Measurements from ENCODE around the gene NOL8.

Gene NOL8

DNA sequence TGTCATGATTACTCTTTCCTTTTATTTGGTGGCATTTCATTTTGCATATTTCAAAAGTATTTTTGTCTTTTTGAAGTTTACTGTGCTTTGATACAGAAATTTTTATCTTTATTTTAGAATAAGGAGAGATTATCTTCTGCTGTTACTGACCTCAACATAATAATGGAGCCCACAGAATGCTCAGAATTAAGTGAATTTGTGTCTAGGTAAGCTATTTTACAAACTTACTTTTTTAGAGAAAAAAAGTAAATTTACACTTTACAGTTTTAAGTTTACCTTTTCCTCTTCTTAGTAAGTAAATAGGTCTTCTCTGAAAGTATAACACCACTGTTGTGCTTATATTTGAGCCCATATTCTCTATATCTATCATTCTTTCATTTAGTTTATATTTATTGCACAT lies 20.4 kb upstream of the NOL8 start:
- no peak for DNase-seq
- H2AFZ ChIP-seq (ENCODE audit: insufficient read depth, low read length, poor library complexity), result no peak overlapping the region
- H3K36me3 ChIP-seq (ENCODE audit: control insufficient read depth in 1 of 2, insufficient read depth in 2 of 2, low read length in 2 of 2), result no peaks in the 10 kb centered on the region
- H3K27me3 ChIP-seq (ENCODE audit: insufficient read depth, low read length), result no peaks in the 10 kb centered on the region
- H3K79me1 ChIP-seq (ENCODE audit: low read length), result no peaks in the 10 kb centered on the region
- no peak overlapping the region for H3K23ac ChIP-seq (ENCODE audit: low read length)
- no peak overlapping the region for H3K4ac ChIP-seq (ENCODE audit: low read depth, low read length)
- no peaks in the 10 kb centered on the region for H3K4me1 ChIP-seq (ENCODE audit: control insufficient read depth in 1 of 2, insufficient read depth in 2 of 2, low read length in 2 of 2)
- no peak overlapping the region for H2BK120ac ChIP-seq (ENCODE audit: insufficient read depth, low read length, poor library complexity)
- H3K4me2 ChIP-seq (ENCODE audit: low read length), result no peak overlapping the region
- no peak overlapping the region for H4K12ac ChIP-seq (ENCODE audit: low read depth, low read length)
- H3K27ac ChIP-seq (ENCODE audit: low read depth, low read length), result no peak overlapping the region
- H2BK5ac ChIP-seq (ENCODE audit: low read depth, low read length, poor library complexity), result no peak overlapping the region
- H3K9me3 ChIP-seq (ENCODE audit: insufficient read depth, low read depth, low read length), result peaks cover 3% of the 10 kb centered on the region
- H3K18ac ChIP-seq (ENCODE audit: low read length), result no peak overlapping the region
- H4K91ac ChIP-seq (ENCODE audit: low read depth, low read length), result no peak overlapping the region
- H3K79me2 ChIP-seq (ENCODE audit: control insufficient read depth, insufficient read depth, low read length, poor library complexity), result no peaks in the 10 kb centered on the region
- no peak overlapping the region for H3K14ac ChIP-seq (ENCODE audit: low read length)
- no peak overlapping the region for H3K4me3 ChIP-seq (ENCODE audit: low read depth, low read length)
- no peak overlapping the region for H2BK12ac ChIP-seq (ENCODE audit: low read length)
- no peak overlapping the region for H2AK5ac ChIP-seq (ENCODE audit: low read length)
- H4K8ac ChIP-seq (ENCODE audit: low read depth, low read length), result no peak overlapping the region
- no peak overlapping the region for H3K9ac ChIP-seq (ENCODE audit: low read length)

DNA sequence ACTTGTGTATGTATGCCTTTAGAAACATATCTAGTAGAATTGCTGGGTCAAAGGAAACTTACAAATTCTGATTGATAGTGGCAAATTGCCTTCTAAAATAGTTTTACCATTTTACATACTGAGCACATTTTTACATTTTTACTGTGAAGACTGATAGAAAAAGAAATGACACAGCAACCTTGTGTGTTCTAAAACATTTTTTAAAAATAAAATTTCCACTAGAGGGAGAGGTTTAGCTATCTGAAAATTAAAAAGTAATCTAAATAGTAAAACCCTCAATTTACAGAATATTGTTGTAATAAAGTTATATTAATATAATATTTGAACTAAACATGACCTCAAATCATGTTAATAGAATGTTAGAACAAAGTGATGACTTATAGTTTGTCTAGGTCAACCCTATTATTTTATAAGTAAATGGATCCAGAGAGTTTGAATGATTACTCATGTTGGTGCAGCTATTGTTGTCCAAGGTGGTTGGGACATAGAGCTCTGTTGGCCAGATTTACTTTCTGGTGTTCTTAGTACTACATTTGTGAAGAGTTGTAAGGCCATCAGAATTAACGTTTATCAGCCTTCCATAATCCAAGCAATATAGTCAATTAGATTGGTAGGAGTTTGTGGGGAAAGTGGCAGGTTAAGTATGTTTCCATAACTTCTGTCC lies 17.8 kb upstream of the NOL8 start:
- no peak overlapping the region for H3K14ac ChIP-seq (ENCODE audit: low read length)
- H2BK120ac ChIP-seq (ENCODE audit: insufficient read depth, low read length, poor library complexity), result no peak overlapping the region
- no peak overlapping the region for H2BK12ac ChIP-seq (ENCODE audit: low read length)
- no peaks in the 10 kb centered on the region for H3K79me1 ChIP-seq (ENCODE audit: low read length)
- H4K12ac ChIP-seq (ENCODE audit: low read depth, low read length), result no peak overlapping the region
- H3K18ac ChIP-seq (ENCODE audit: low read length), result no peak overlapping the region
- H3K4me1 ChIP-seq (ENCODE audit: control insufficient read depth in 1 of 2, insufficient read depth in 2 of 2, low read length in 2 of 2), result no peaks in the 10 kb centered on the region
- no peaks in the 10 kb centered on the region for H3K79me2 ChIP-seq (ENCODE audit: control insufficient read depth, insufficient read depth, low read length, poor library complexity)
- H4K91ac ChIP-seq (ENCODE audit: low read depth, low read length), result no peak overlapping the region
- H3K4me2 ChIP-seq (ENCODE audit: low read length), result no peak overlapping the region
- peaks cover 3% of the 10 kb centered on the region for H3K9me3 ChIP-seq (ENCODE audit: insufficient read depth, low read depth, low read length)
- H3K23ac ChIP-seq (ENCODE audit: low read length), result no peak overlapping the region
- no CpG with 5 or more reads among the region's 1 CpG for WGBS (ENCODE audit: extremely low coverage, insufficient coverage, insufficient read length)
- H4K8ac ChIP-seq (ENCODE audit: low read depth, low read length), result no peak overlapping the region
- H3K27ac ChIP-seq (ENCODE audit: low read depth, low read length), result no peak overlapping the region
- H3K4me3 ChIP-seq (ENCODE audit: low read depth, low read length), result no peak overlapping the region
- H2AK5ac ChIP-seq (ENCODE audit: low read length), result no peak overlapping the region
- H3K4ac ChIP-seq (ENCODE audit: low read depth, low read length), result no peak overlapping the region
- DNase-seq, result no peak
- H3K27me3 ChIP-seq (ENCODE audit: insufficient read depth, low read length), result no peaks in the 10 kb centered on the region
- no peak overlapping the region for H2BK5ac ChIP-seq (ENCODE audit: low read depth, low read length, poor library complexity)
- H2AFZ ChIP-seq (ENCODE audit: insufficient read depth, low read length, poor library complexity), result no peak overlapping the region
- H3K36me3 ChIP-seq (ENCODE audit: control insufficient read depth in 1 of 2, insufficient read depth in 2 of 2, low read length in 2 of 2), result peaks cover 0 to 5% of the 10 kb centered on the region in 2 experiments
- H3K9ac ChIP-seq (ENCODE audit: low read length), result no peak overlapping the region

DNA sequence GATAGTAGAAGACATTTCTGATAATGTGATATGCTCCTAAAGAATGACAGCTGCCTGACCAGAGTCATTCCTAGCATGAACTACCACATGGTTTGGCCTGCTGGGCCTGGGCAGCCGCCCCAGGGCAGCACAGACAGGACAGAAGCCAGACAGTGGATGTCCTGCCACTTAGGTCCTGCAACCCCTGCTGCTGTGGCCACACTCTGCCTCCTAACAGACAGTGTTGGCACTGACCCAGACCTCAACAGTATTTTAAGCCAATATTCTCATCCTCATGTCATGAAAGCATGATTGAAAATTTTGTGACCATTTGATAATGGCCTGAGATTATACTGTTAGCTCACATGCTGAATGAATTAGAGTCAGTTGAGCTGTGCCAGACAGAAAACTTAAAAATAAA lies 16.4 kb upstream of the NOL8 start:
- no peak overlapping the region for H3K14ac ChIP-seq (ENCODE audit: low read length)

DNA sequence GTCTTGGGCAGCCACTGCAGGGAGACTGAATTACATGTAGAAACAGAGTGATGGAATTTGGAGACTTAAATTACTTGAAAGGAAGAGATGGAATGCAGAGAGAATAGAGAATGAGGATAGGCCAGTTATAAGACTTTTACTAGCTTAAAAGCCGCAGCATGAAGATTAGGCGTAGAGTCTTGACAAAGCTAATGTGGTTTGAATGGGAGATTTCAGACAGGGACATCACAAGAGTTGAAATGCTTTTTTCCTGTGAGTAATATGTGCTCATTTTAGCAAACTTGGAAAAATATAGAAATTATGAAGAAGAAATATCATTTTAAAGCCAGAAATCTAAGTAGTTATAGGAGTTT lies 8.1 kb upstream of the NOL8 start:
- no peak overlapping the region for H3K4me2 ChIP-seq (ENCODE audit: low read length)
- H3K4me3 ChIP-seq (ENCODE audit: low read depth, low read length), result no peak overlapping the region
- H3K23ac ChIP-seq (ENCODE audit: low read length), result no peak overlapping the region
- H3K4me1 ChIP-seq (ENCODE audit: control insufficient read depth in 1 of 2, insufficient read depth in 2 of 2, low read length in 2 of 2), result no peaks in the 10 kb centered on the region
- no CpG with 5 or more reads among the region's 2 CpGs for whole genome bisulfite sequencing (ENCODE audit: extremely low coverage, insufficient coverage, insufficient read length)
- H2AK5ac ChIP-seq (ENCODE audit: low read length), result no peak overlapping the region
- H3K18ac ChIP-seq (ENCODE audit: low read length), result no peak overlapping the region
- no peak overlapping the region for H2BK12ac ChIP-seq (ENCODE audit: low read length)
- no peaks in the 10 kb centered on the region for H3K79me2 ChIP-seq (ENCODE audit: control insufficient read depth, insufficient read depth, low read length, poor library complexity)
- H4K12ac ChIP-seq (ENCODE audit: low read depth, low read length), result no peak overlapping the region
- H3K27me3 ChIP-seq (ENCODE audit: insufficient read depth, low read length), result no peaks in the 10 kb centered on the region
- H4K8ac ChIP-seq (ENCODE audit: low read depth, low read length), result no peak overlapping the region
- H2AFZ ChIP-seq (ENCODE audit: insufficient read depth, low read length, poor library complexity), result no peak overlapping the region
- no peak overlapping the region for H3K27ac ChIP-seq (ENCODE audit: low read depth, low read length)
- H4K91ac ChIP-seq (ENCODE audit: low read depth, low read length), result no peak overlapping the region
- H3K14ac ChIP-seq (ENCODE audit: low read length), result no peak overlapping the region
- no peak overlapping the region for H3K9ac ChIP-seq (ENCODE audit: low read length)
- DNase-seq, result no peak
- no peak overlapping the region for H3K4ac ChIP-seq (ENCODE audit: low read depth, low read length)
- no peak overlapping the region for H2BK5ac ChIP-seq (ENCODE audit: low read depth, low read length, poor library complexity)
- H3K79me1 ChIP-seq (ENCODE audit: low read length), result no peaks in the 10 kb centered on the region
- no peak overlapping the region for H2BK120ac ChIP-seq (ENCODE audit: insufficient read depth, low read length, poor library complexity)
- H3K36me3 ChIP-seq (ENCODE audit: control insufficient read depth in 1 of 2, insufficient read depth in 2 of 2, low read length in 2 of 2), result peaks cover 0 to 5% of the 10 kb centered on the region in 2 experiments
- H3K9me3 ChIP-seq (ENCODE audit: insufficient read depth, low read depth, low read length), result no peaks in the 10 kb centered on the region

More for the DNA sequence above, 16.4 kb upstream of the NOL8 start:
- WGBS (ENCODE audit: extremely low coverage, insufficient coverage, insufficient read length), result no CpG with 5 or more reads among the region's 1 CpG
- no peak overlapping the region for H2BK5ac ChIP-seq (ENCODE audit: low read depth, low read length, poor library complexity)
- H3K4me1 ChIP-seq (ENCODE audit: control insufficient read depth in 1 of 2, insufficient read depth in 2 of 2, low read length in 2 of 2), result no peaks in the 10 kb centered on the region
- H4K8ac ChIP-seq (ENCODE audit: low read depth, low read length), result no peak overlapping the region
- no peak overlapping the region for H3K4me2 ChIP-seq (ENCODE audit: low read length)
- no peak overlapping the region for H2AFZ ChIP-seq (ENCODE audit: insufficient read depth, low read length, poor library complexity)
- H3K9ac ChIP-seq (ENCODE audit: low read length), result peak overlapping the region; percentile 34
- peaks cover 3% of the 10 kb centered on the region for H3K9me3 ChIP-seq (ENCODE audit: insufficient read depth, low read depth, low read length)
- H3K18ac ChIP-seq (ENCODE audit: low read length), result no peak overlapping the region
- no peak overlapping the region for H3K4me3 ChIP-seq (ENCODE audit: low read depth, low read length)
- H3K27ac ChIP-seq (ENCODE audit: low read depth, low read length), result no peak overlapping the region
- no peak overlapping the region for H2BK120ac ChIP-seq (ENCODE audit: insufficient read depth, low read length, poor library complexity)
- H2BK12ac ChIP-seq (ENCODE audit: low read length), result no peak overlapping the region
- H3K79me2 ChIP-seq (ENCODE audit: control insufficient read depth, insufficient read depth, low read length, poor library complexity), result no peaks in the 10 kb centered on the region
- no peak overlapping the region for H4K91ac ChIP-seq (ENCODE audit: low read depth, low read length)
- no peak overlapping the region for H4K12ac ChIP-seq (ENCODE audit: low read depth, low read length)
- H3K36me3 ChIP-seq (ENCODE audit: control insufficient read depth in 1 of 2, insufficient read depth in 2 of 2, low read length in 2 of 2), result peaks cover 0 to 8% of the 10 kb centered on the region in 2 experiments
- no peak overlapping the region for H3K23ac ChIP-seq (ENCODE audit: low read length)
- H3K4ac ChIP-seq (ENCODE audit: low read depth, low read length), result no peak overlapping the region
- DNase-seq, result no peak
- H3K79me1 ChIP-seq (ENCODE audit: low read length), result no peaks in the 10 kb centered on the region
- H2AK5ac ChIP-seq (ENCODE audit: low read length), result no peak overlapping the region
- H3K27me3 ChIP-seq (ENCODE audit: insufficient read depth, low read length), result no peaks in the 10 kb centered on the region
